ENCODE measurements around the gene CFAP300.

The CFAP300 gene

GRCh38 chr11:102112509-102112821 lies 65.2 kb downstream of the CFAP300 start:
- Histone ChIP-seq H3K27me3 (ENCODE audit: low read depth, low read length) (no peaks in the 10 kb centered on the region), H3K36me3 (ENCODE audit: control insufficient read depth in 1 of 2, insufficient read depth in 2 of 2, low read length in 2 of 2) (peaks cover 0 to 13% of the 10 kb centered on the region in 2 donors), H3K4me3 (ENCODE audit: low read depth in 1 of 2, low read length in 2 of 2) (peak overlapping the region; percentile 91 to 93), H3K27ac (ENCODE audit: low read length) (peak overlapping the region; percentile 99), H3K4me1 (ENCODE audit: control insufficient read depth in 1 of 2, insufficient read depth in 2 of 2, low read length in 2 of 2) (peaks cover 12 to 34% of the 10 kb centered on the region in 2 donors), H3K9me3 (ENCODE audit: control insufficient read depth in 1 of 2, low read length in 2 of 2) (no peaks in the 10 kb centered on the region)

DNA sequence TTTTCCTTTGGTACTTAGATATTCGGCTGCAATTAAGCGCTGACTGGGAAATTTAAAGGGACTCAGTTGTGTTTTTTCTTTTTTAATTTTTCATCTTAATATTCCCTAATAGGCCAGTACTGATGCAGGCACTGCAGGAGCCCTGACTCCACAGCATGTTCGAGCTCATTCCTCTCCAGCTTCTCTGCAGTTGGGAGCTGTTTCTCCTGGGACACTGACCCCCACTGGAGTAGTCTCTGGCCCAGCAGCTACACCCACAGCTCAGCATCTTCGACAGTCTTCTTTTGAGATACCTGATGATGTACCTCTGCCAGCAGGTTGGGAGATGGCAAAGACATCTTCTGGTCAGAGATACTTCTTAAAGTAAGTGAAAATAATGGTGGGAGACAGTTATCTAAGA lies 66.8 kb downstream of the CFAP300 start:
- Histone ChIP-seq H3K9me3 (ENCODE audit: control insufficient read depth in 1 of 2, low read length in 2 of 2) (no peaks in the 10 kb centered on the region), H3K4me3 (ENCODE audit: low read depth in 1 of 2, low read length in 2 of 2) (no peak overlapping the region), H3K4me1 (ENCODE audit: control insufficient read depth in 1 of 2, insufficient read depth in 2 of 2, low read length in 2 of 2) (peaks cover 16 to 46% of the 10 kb centered on the region in 2 donors), H3K27ac (ENCODE audit: low read length) (no peak overlapping the region), H3K27me3 (ENCODE audit: low read depth, low read length) (no peaks in the 10 kb centered on the region), H3K36me3 (ENCODE audit: control insufficient read depth in 1 of 2, insufficient read depth in 2 of 2, low read length in 2 of 2) (peaks cover 3 to 13% of the 10 kb centered on the region in 2 donors)

DNA sequence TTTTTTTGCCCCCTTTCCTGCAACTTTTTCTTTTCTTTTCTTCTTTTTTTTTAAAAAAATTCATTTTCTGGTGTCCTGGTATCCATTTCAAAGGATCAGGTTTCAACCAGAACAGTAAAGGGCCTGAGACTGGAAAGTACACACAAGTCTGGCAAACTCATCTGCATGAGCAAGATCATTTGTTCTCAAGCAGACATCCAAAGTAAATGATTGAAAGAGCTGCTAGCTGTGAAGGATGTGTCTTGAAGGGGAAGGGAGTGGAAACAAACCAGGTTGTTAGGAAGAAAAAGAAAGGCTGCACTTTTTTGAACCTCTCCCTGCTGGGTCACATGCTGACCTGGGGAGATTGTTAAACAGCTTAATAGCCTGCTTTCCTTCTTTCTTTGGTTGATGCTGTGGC lies 68.3 kb downstream of the CFAP300 start:
- H3K4me1 ChIP-seq (ENCODE audit: control insufficient read depth in 1 of 2, insufficient read depth in 2 of 2, low read length in 2 of 2) = peaks cover 13 to 61% of the 10 kb centered on the region in 2 donors
- peak overlapping the region; percentile 60 for H3K27ac ChIP-seq (ENCODE audit: low read length)

GRCh38 chr11:102116453-102117205 lies 69.4 kb downstream of the CFAP300 start:
- Histone ChIP-seq H3K36me3 (ENCODE audit: control insufficient read depth in 1 of 2, insufficient read depth in 2 of 2, low read length in 2 of 2) (peaks cover 3% of the 10 kb centered on the region in 2 donors), H3K27ac (ENCODE audit: low read length) (no peak overlapping the region), H3K4me1 (ENCODE audit: control insufficient read depth in 1 of 2, insufficient read depth in 2 of 2, low read length in 2 of 2) (peaks cover 13 to 69% of the 10 kb centered on the region in 2 donors), H3K27me3 (ENCODE audit: low read depth, low read length) (no peaks in the 10 kb centered on the region), H3K9me3 (ENCODE audit: control insufficient read depth in 1 of 2, low read length in 2 of 2) (no peaks in the 10 kb centered on the region), H3K4me3 (ENCODE audit: low read depth in 1 of 2, low read length in 2 of 2) (no peak overlapping the region)

More for the DNA sequence above, 68.3 kb downstream of the CFAP300 start:
- no peak overlapping the region for H3K4me3 ChIP-seq (ENCODE audit: low read depth in 1 of 2, low read length in 2 of 2)
- no peaks in the 10 kb centered on the region for H3K27me3 ChIP-seq (ENCODE audit: low read depth, low read length)
- H3K9me3 ChIP-seq (ENCODE audit: control insufficient read depth in 1 of 2, low read length in 2 of 2) = no peaks in the 10 kb centered on the region
- H3K36me3 ChIP-seq (ENCODE audit: control insufficient read depth in 1 of 2, insufficient read depth in 2 of 2, low read length in 2 of 2) = peaks cover 3 to 13% of the 10 kb centered on the region in 2 donors

GRCh38 chr11:102117472-102118113 lies 70.4 kb downstream of the CFAP300 start:
- H3K4me1 ChIP-seq (ENCODE audit: control insufficient read depth in 1 of 2, insufficient read depth in 2 of 2, low read length in 2 of 2) = peaks cover 13 to 70% of the 10 kb centered on the region in 2 donors
- H3K27ac ChIP-seq (ENCODE audit: low read length) = no peak overlapping the region
- no peak overlapping the region for H3K4me3 ChIP-seq (ENCODE audit: low read depth in 1 of 2, low read length in 2 of 2)
- H3K36me3 ChIP-seq (ENCODE audit: control insufficient read depth in 1 of 2, insufficient read depth in 2 of 2, low read length in 2 of 2) = peaks cover 0 to 3% of the 10 kb centered on the region in 2 donors
- H3K27me3 ChIP-seq (ENCODE audit: low read depth, low read length) = no peaks in the 10 kb centered on the region
- no peaks in the 10 kb centered on the region for H3K9me3 ChIP-seq (ENCODE audit: control insufficient read depth in 1 of 2, low read length in 2 of 2)

DNA sequence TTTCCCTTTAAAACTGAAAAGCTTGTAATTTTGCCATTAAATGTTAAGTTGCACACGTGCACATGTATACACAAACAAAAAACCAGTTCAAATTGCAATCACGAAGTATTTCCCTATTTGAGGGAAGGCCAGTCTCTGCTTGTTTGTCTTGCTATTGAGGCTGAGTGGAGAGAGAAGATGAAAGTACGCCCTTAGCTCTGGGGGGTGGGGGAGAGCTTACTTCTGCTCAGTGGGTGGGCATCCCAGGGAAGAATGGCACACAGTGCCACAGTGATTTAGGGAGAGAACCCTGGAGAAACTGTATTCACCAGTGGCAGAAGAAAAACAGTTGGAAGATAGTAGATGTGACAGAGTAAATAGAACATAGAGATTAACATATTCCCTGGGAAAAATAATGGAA lies 71.7 kb downstream of the CFAP300 start:
- Histone ChIP-seq H3K27me3 (ENCODE audit: low read depth, low read length) (no peaks in the 10 kb centered on the region), H3K4me1 (ENCODE audit: control insufficient read depth in 1 of 2, insufficient read depth in 2 of 2, low read length in 2 of 2) (peaks cover 10 to 67% of the 10 kb centered on the region in 2 donors), H3K9me3 (ENCODE audit: control insufficient read depth in 1 of 2, low read length in 2 of 2) (no peaks in the 10 kb centered on the region), H3K4me3 (ENCODE audit: low read depth in 1 of 2, low read length in 2 of 2) (no peak overlapping the region), H3K27ac (ENCODE audit: low read length) (no peak overlapping the region), H3K36me3 (ENCODE audit: control insufficient read depth in 1 of 2, insufficient read depth in 2 of 2, low read length in 2 of 2) (peaks cover 0 to 3% of the 10 kb centered on the region in 2 donors)

DNA sequence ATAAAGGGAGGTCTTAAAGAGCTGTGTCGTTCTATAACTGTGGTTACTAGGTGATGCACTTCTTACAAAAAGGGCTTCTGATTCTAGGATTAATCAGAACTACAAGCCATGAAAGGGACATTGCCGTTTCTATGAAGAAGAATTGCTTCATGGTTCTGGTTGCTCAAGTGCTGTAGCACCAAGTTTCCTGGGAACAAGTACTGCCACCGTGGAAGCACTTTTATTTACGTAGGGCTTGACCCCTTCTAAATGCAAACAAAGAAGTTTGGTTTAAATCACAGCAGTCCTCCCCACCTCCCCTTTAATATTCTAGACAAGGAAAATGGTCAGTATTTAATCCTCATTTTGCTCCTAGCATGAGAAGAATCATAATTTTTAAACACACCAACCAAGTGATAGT lies 72.8 kb downstream of the CFAP300 start:
- Histone ChIP-seq H3K36me3 (ENCODE audit: control insufficient read depth in 1 of 2, insufficient read depth in 2 of 2, low read length in 2 of 2) (peaks cover 0 to 3% of the 10 kb centered on the region in 2 donors), H3K27ac (ENCODE audit: low read length) (no peak overlapping the region), H3K4me1 (ENCODE audit: control insufficient read depth in 1 of 2, insufficient read depth in 2 of 2, low read length in 2 of 2) (peaks cover 9 to 60% of the 10 kb centered on the region in 2 donors)

GRCh38 chr11:102120437-102120973 lies 73.3 kb downstream of the CFAP300 start:
- Histone ChIP-seq H3K36me3 (ENCODE audit: control insufficient read depth in 1 of 2, insufficient read depth in 2 of 2, low read length in 2 of 2) (peaks cover 0 to 3% of the 10 kb centered on the region in 2 donors), H3K27ac (ENCODE audit: low read length) (no peak overlapping the region), H3K9me3 (ENCODE audit: control insufficient read depth in 1 of 2, low read length in 2 of 2) (no peaks in the 10 kb centered on the region), H3K4me1 (ENCODE audit: control insufficient read depth in 1 of 2, insufficient read depth in 2 of 2, low read length in 2 of 2) (peaks cover 5 to 56% of the 10 kb centered on the region in 2 donors), H3K27me3 (ENCODE audit: low read depth, low read length) (no peaks in the 10 kb centered on the region), H3K4me3 (ENCODE audit: low read depth in 1 of 2, low read length in 2 of 2) (no peak overlapping the region)

More for the DNA sequence above, 72.8 kb downstream of the CFAP300 start:
- Histone ChIP-seq H3K4me3 (ENCODE audit: low read depth in 1 of 2, low read length in 2 of 2) (no peak overlapping the region), H3K27me3 (ENCODE audit: low read depth, low read length) (no peaks in the 10 kb centered on the region), H3K9me3 (ENCODE audit: control insufficient read depth in 1 of 2, low read length in 2 of 2) (no peaks in the 10 kb centered on the region)

- H3K27me3 ChIP-seq (ENCODE audit: low read depth, low read length) = no peaks in the 10 kb centered on the region
- H3K36me3 ChIP-seq (ENCODE audit: control insufficient read depth in 1 of 2, insufficient read depth in 2 of 2, low read length in 2 of 2) = peaks cover 0 to 3% of the 10 kb centered on the region in 2 donors
- H3K4me1 ChIP-seq (ENCODE audit: control insufficient read depth in 1 of 2, insufficient read depth in 2 of 2, low read length in 2 of 2) = peaks cover 5 to 48% of the 10 kb centered on the region in 2 donors
- no peak overlapping the region for H3K27ac ChIP-seq (ENCODE audit: low read length)
- H3K4me3 ChIP-seq (ENCODE audit: low read depth in 1 of 2, low read length in 2 of 2) = no peak overlapping the region
- no peaks in the 10 kb centered on the region for H3K9me3 ChIP-seq (ENCODE audit: control insufficient read depth in 1 of 2, low read length in 2 of 2)
Observed at GRCh38 chr11:102121329-102121728, 74.1 kb downstream of the CFAP300 start.
